ENCODE measurements around the gene SENP8. TPM values are rescaled to one million over a fixed set of nuclear protein-coding genes. Genes with fewer than 3 reads are reported as not detected.
A peak's percentile ranks its signal among the peaks of the same experiment; 100 is the strongest.

The SENP8 gene
- total and polyA plus RNA-seq, 2 of the 13 experiments (the other 11 are each of a cell fraction or from before 2014, with no cell fraction given): 2.7 to 3.0 TPM

GRCh38 chr15:72182673-72183072, 64.5 kb downstream of the SENP8 start (continued):
- peak; percentile 52; the same call in 1 of the 2 replicates for TF ChIP-seq YEATS4 (CRISPR knock-in tag; IDR thresholded peaks at IDR 0.05; ENCODE audit: borderline replicate concordance)
- no peak for TF ChIP-seq IRX3 (CRISPR knock-in tag; IDR thresholded peaks at IDR 0.05; ENCODE audit: borderline replicate concordance, low read depth)
- no peak for TF ChIP-seq SRSF1 (optimal IDR thresholded peaks at IDR 0.05; ENCODE audit: low read depth, low read length)
- TF ChIP-seq, protein P1, sequence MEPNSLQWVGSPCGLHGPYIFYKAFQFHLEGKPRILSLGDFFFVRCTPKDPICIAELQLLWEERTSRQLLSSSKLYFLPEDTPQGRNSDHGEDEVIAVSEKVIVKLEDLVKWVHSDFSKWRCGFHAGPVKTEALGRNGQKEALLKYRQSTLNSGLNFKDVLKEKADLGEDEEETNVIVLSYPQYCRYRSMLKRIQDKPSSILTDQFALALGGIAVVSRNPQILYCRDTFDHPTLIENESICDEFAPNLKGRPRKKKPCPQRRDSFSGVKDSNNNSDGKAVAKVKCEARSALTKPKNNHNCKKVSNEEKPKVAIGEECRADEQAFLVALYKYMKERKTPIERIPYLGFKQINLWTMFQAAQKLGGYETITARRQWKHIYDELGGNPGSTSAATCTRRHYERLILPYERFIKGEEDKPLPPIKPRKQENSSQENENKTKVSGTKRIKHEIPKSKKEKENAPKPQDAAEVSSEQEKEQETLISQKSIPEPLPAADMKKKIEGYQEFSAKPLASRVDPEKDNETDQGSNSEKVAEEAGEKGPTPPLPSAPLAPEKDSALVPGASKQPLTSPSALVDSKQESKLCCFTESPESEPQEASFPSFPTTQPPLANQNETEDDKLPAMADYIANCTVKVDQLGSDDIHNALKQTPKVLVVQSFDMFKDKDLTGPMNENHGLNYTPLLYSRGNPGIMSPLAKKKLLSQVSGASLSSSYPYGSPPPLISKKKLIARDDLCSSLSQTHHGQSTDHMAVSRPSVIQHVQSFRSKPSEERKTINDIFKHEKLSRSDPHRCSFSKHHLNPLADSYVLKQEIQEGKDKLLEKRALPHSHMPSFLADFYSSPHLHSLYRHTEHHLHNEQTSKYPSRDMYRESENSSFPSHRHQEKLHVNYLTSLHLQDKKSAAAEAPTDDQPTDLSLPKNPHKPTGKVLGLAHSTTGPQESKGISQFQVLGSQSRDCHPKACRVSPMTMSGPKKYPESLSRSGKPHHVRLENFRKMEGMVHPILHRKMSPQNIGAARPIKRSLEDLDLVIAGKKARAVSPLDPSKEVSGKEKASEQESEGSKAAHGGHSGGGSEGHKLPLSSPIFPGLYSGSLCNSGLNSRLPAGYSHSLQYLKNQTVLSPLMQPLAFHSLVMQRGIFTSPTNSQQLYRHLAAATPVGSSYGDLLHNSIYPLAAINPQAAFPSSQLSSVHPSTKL (CRISPR knock-in tag; IDR thresholded peaks at IDR 0.05): peak; percentile 90
- TF ChIP-seq, protein P2, sequence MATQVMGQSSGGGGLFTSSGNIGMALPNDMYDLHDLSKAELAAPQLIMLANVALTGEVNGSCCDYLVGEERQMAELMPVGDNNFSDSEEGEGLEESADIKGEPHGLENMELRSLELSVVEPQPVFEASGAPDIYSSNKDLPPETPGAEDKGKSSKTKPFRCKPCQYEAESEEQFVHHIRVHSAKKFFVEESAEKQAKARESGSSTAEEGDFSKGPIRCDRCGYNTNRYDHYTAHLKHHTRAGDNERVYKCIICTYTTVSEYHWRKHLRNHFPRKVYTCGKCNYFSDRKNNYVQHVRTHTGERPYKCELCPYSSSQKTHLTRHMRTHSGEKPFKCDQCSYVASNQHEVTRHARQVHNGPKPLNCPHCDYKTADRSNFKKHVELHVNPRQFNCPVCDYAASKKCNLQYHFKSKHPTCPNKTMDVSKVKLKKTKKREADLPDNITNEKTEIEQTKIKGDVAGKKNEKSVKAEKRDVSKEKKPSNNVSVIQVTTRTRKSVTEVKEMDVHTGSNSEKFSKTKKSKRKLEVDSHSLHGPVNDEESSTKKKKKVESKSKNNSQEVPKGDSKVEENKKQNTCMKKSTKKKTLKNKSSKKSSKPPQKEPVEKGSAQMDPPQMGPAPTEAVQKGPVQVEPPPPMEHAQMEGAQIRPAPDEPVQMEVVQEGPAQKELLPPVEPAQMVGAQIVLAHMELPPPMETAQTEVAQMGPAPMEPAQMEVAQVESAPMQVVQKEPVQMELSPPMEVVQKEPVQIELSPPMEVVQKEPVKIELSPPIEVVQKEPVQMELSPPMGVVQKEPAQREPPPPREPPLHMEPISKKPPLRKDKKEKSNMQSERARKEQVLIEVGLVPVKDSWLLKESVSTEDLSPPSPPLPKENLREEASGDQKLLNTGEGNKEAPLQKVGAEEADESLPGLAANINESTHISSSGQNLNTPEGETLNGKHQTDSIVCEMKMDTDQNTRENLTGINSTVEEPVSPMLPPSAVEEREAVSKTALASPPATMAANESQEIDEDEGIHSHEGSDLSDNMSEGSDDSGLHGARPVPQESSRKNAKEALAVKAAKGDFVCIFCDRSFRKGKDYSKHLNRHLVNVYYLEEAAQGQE (IDR thresholded peaks at IDR 0.05; ENCODE audit: borderline replicate concordance in 1 of 2, low read depth in 1 of 2, low read length in 2 of 2): 0 out of 4 replicates have a peak, but pooled peaks of 1 of the 2 experiments have one; percentile 35
- TF ChIP-seq ZNF260 (CRISPR knock-in tag; IDR thresholded peaks at IDR 0.05; ENCODE audit: borderline replicate concordance, low read depth): no peak
- TF ChIP-seq, protein P3, sequence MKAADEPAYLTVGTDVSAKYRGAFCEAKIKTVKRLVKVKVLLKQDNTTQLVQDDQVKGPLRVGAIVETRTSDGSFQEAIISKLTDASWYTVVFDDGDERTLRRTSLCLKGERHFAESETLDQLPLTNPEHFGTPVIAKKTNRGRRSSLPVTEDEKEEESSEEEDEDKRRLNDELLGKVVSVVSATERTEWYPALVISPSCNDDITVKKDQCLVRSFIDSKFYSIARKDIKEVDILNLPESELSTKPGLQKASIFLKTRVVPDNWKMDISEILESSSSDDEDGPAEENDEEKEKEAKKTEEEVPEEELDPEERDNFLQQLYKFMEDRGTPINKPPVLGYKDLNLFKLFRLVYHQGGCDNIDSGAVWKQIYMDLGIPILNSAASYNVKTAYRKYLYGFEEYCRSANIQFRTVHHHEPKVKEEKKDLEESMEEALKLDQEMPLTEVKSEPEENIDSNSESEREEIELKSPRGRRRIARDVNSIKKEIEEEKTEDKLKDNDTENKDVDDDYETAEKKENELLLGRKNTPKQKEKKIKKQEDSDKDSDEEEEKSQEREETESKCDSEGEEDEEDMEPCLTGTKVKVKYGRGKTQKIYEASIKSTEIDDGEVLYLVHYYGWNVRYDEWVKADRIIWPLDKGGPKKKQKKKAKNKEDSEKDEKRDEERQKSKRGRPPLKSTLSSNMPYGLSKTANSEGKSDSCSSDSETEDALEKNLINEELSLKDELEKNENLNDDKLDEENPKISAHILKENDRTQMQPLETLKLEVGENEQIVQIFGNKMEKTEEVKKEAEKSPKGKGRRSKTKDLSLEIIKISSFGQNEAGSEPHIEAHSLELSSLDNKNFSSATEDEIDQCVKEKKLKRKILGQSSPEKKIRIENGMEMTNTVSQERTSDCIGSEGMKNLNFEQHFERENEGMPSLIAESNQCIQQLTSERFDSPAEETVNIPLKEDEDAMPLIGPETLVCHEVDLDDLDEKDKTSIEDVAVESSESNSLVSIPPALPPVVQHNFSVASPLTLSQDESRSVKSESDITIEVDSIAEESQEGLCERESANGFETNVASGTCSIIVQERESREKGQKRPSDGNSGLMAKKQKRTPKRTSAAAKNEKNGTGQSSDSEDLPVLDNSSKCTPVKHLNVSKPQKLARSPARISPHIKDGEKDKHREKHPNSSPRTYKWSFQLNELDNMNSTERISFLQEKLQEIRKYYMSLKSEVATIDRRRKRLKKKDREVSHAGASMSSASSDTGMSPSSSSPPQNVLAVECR (CRISPR knock-in tag; IDR thresholded peaks at IDR 0.05; ENCODE audit: borderline replicate concordance): peak; percentile 59; the same call in 1 of the 2 replicates
- no peak for TF ChIP-seq DZIP1 (CRISPR knock-in tag; IDR thresholded peaks at IDR 0.05)

Measured in HepG2 (cell line).